Trophoblast cell (in vitro differentiated cells and primary cell): ENCODE data around the gene RAB31.

ENCODE experiments used
- DNase-seq, 2 donors: peaks; one replicate each; pipeline ENCODE4 v3.0.0-alpha.2; 2016
- H2AFZ ChIP-seq: 2 replicates; pipeline ENCODE4 v1.6.1; 2013; ENCODE audit warnings: low read length, moderate library complexity, mild to moderate bottlenecking; ENCODE audit not compliant: insufficient read depth, poor library complexity
- H2AK5ac ChIP-seq: 2 replicates; pipeline ENCODE4 v1.6.1; 2013; ENCODE audit warnings: mild to moderate bottlenecking, low read length
- H2BK120ac ChIP-seq: 2 replicates; pipeline ENCODE4 v1.6.1; 2013; ENCODE audit warnings: low read length, mild to moderate bottlenecking, moderate library complexity; ENCODE audit not compliant: insufficient read depth, poor library complexity
- H2BK12ac ChIP-seq: 2 replicates; pipeline ENCODE4 v1.6.1; 2013; ENCODE audit warnings: mild to moderate bottlenecking, low read length, moderate library complexity
- H2BK5ac ChIP-seq: 2 replicates; pipeline ENCODE4 v1.6.1; 2013; ENCODE audit warnings: low read length, low read depth, moderate library complexity, mild to moderate bottlenecking; ENCODE audit not compliant: poor library complexity
- H3K14ac ChIP-seq: 2 replicates; pipeline ENCODE4 v1.6.1; 2013; ENCODE audit warnings: mild to moderate bottlenecking, low read length
- H3K18ac ChIP-seq: 2 replicates; pipeline ENCODE4 v1.6.1; 2013; ENCODE audit warnings: mild to moderate bottlenecking, low read length
- H3K23ac ChIP-seq: 2 replicates; pipeline ENCODE4 v1.6.1; 2013; ENCODE audit warnings: low read length
- H3K27ac ChIP-seq: 2 replicates; pipeline ENCODE4 v1.5.1; 2013; ENCODE audit warnings: low read depth, mild to moderate bottlenecking, inconsistent platforms, low read length, moderate library complexity
- H3K27me3 ChIP-seq: 2 replicates; pipeline ENCODE4 v1.6.1; 2013; ENCODE audit warnings: inconsistent platforms, mild to moderate bottlenecking, low read length, moderate library complexity; ENCODE audit not compliant: insufficient read depth
- H3K36me3 ChIP-seq, 2 experiments: 1 replicate in 1 of 2; 2 replicates in 1 of 2; pipeline ENCODE4 v1.6.1; 2013; ENCODE audit warnings: low read length in 2 of 2, mild to moderate bottlenecking in 2 of 2, moderate library complexity in 1 of 2; ENCODE audit not compliant: insufficient read depth in 2 of 2, control insufficient read depth in 1 of 2
- H3K4ac ChIP-seq: 2 replicates; pipeline ENCODE4 v1.6.1; 2013; ENCODE audit warnings: low read depth, mild to moderate bottlenecking, low read length, moderate library complexity
- H3K4me1 ChIP-seq, 2 experiments: 1 replicate in 1 of 2; 2 replicates in 1 of 2; pipeline ENCODE4 v1.6.1; 2013; ENCODE audit warnings: low read length in 2 of 2, mild to moderate bottlenecking in 2 of 2, moderate library complexity in 1 of 2; ENCODE audit not compliant: insufficient read depth in 2 of 2, control insufficient read depth in 1 of 2
- H3K4me2 ChIP-seq: 2 replicates; pipeline ENCODE4 v1.6.1; 2013; ENCODE audit warnings: inconsistent platforms, mild to moderate bottlenecking, low read length, moderate library complexity
- H3K4me3 ChIP-seq: 2 replicates; pipeline ENCODE4 v1.5.1; 2013; ENCODE audit warnings: mild to moderate bottlenecking, low read depth, low read length, inconsistent platforms
- H3K79me1 ChIP-seq: one replicate; pipeline ENCODE4 v1.6.1; 2013; ENCODE audit warnings: low read length
- H3K79me2 ChIP-seq: 2 replicates; pipeline ENCODE4 v1.6.1; 2013; ENCODE audit warnings: low read length, mild to moderate bottlenecking; ENCODE audit not compliant: control insufficient read depth, insufficient read depth, poor library complexity
- H3K9ac ChIP-seq: 2 replicates; pipeline ENCODE4 v1.6.1; 2013; ENCODE audit warnings: mild to moderate bottlenecking, low read length
- H3K9me3 ChIP-seq: 2 replicates; pipeline ENCODE4 v1.6.1; 2013; ENCODE audit warnings: low read depth, mild to moderate bottlenecking, control low read depth, inconsistent platforms, low read length; ENCODE audit not compliant: insufficient read depth
- H4K12ac ChIP-seq: 2 replicates; pipeline ENCODE4 v1.6.1; 2013; ENCODE audit warnings: low read depth, mild to moderate bottlenecking, low read length, moderate library complexity
- H4K8ac ChIP-seq: 2 replicates; pipeline ENCODE4 v1.6.1; 2013; ENCODE audit warnings: low read depth, mild to moderate bottlenecking, low read length, moderate library complexity
- H4K91ac ChIP-seq: one replicate; pipeline ENCODE4 v1.6.1; 2013; ENCODE audit warnings: low read depth, mild to moderate bottlenecking, low read length, moderate library complexity
- WGBS: extraction: QIAGEN DNeasy Blood & Tissue Kit; methylation state at CpG from one replicate; pipeline ENCODE4 v1.1.7; 2013; ENCODE audit warnings: missing lambda C conversion rate; ENCODE audit not compliant: insufficient read length, insufficient coverage; ENCODE audit errors: extremely low coverage; 5-methylcytosine and 5-hydroxymethylcytosine counted together

The RAB31 gene

DNA sequence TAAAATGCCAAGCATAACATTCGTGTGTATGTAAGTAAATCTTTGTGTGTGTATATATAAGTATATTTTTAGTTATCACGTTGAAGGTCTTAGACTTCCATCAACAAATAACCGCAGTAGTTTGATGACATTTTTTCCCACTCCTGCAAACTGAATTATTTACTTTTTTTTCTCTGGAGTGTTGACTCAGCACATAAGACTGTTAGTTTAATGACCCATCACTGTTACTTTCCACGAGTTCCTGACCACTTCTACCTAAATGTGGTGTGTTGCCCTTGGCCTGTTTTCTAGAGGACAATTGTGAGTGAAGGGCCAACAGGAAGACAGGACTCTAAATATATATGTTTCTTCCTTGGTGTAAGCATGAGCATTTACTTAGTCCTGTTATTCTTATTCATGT is 106.3 kb downstream of the RAB31 start:
- WGBS, result no CpG with 5 or more reads among the region's 4 CpGs
- Histone ChIP-seq H2AFZ (no peak overlapping the region), H3K14ac (no peak overlapping the region), H4K91ac (no peak overlapping the region), H3K23ac (no peak overlapping the region), H3K27me3 (no peaks in the 10 kb centered on the region), H3K4me3 (no peak overlapping the region), H3K9ac (no peak overlapping the region), H2BK12ac (no peak overlapping the region), H2BK5ac (no peak overlapping the region), H3K18ac (no peak overlapping the region), H3K4ac (no peak overlapping the region), H3K4me2 (no peak overlapping the region), H3K79me1 (no peaks in the 10 kb centered on the region), H2AK5ac (no peak overlapping the region), H3K27ac (no peak overlapping the region), H3K9me3 (no peaks in the 10 kb centered on the region), H3K79me2 (no peaks in the 10 kb centered on the region), H4K8ac (no peak overlapping the region), H3K36me3 (peaks cover 6 to 16% of the 10 kb centered on the region in 2 experiments), H3K4me1 (no peaks in the 10 kb centered on the region), H4K12ac (no peak overlapping the region), H2BK120ac (no peak overlapping the region)
- DNase-seq, result peak in 1 of 2 donors; percentile 28

DNA sequence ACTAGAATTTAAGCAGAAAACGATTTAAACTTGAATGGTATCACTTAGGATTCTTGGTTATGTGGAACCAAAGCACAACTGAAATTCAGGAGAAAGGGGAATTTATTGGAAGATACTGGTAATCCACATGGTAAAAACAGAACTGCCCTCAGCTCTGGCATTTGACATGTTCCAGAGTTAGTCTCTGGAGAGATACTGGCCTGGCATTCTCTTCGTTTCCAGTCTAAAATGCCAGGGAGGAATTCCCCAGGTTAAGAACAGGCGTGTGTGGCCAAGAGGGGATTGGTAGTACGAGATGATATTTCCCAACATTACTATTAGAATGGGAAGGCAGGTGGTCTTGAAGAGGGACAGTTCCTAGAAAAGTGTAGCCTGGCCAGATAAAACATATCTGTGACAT is 109.2 kb downstream of the RAB31 start:
- Histone ChIP-seq H3K14ac (no peak overlapping the region), H3K9me3 (no peaks in the 10 kb centered on the region), H3K79me1 (no peaks in the 10 kb centered on the region), H3K23ac (no peak overlapping the region), H2BK120ac (no peak overlapping the region), H3K27ac (no peak overlapping the region), H3K79me2 (no peaks in the 10 kb centered on the region), H3K4ac (no peak overlapping the region), H2BK5ac (no peak overlapping the region), H2AFZ (no peak overlapping the region), H3K4me2 (no peak overlapping the region), H4K91ac (no peak overlapping the region), H2AK5ac (no peak overlapping the region), H2BK12ac (no peak overlapping the region), H3K4me3 (no peak overlapping the region), H3K18ac (no peak overlapping the region), H4K8ac (no peak overlapping the region), H3K27me3 (no peaks in the 10 kb centered on the region), H3K4me1 (no peaks in the 10 kb centered on the region), H3K9ac (no peak overlapping the region), H3K36me3 (peaks cover 6 to 14% of the 10 kb centered on the region in 2 experiments), H4K12ac (no peak overlapping the region)
- no CpG with 5 or more reads among the region's 4 CpGs for WGBS
- no peak for DNase-seq

GRCh38 chr18:9817725-9818422 is 109.8 kb downstream of the RAB31 start:
- Histone ChIP-seq H4K8ac (no peak overlapping the region), H2BK12ac (no peak overlapping the region), H4K91ac (no peak overlapping the region), H3K79me2 (no peaks in the 10 kb centered on the region), H3K36me3 (peaks cover 6 to 17% of the 10 kb centered on the region in 2 experiments), H3K18ac (no peak overlapping the region), H2BK5ac (no peak overlapping the region), H3K79me1 (no peaks in the 10 kb centered on the region), H3K23ac (no peak overlapping the region), H2AFZ (no peak overlapping the region), H3K4me3 (no peak overlapping the region), H3K9ac (no peak overlapping the region), H3K4me2 (no peak overlapping the region), H2BK120ac (no peak overlapping the region), H3K4ac (no peak overlapping the region), H2AK5ac (no peak overlapping the region), H3K9me3 (no peaks in the 10 kb centered on the region), H3K4me1 (no peaks in the 10 kb centered on the region), H3K14ac (no peak overlapping the region), H4K12ac (no peak overlapping the region), H3K27me3 (no peaks in the 10 kb centered on the region), H3K27ac (no peak overlapping the region)
- WGBS, result no CpG with 5 or more reads among the region's 8 CpGs
- DNase-seq, result no peak

DNA sequence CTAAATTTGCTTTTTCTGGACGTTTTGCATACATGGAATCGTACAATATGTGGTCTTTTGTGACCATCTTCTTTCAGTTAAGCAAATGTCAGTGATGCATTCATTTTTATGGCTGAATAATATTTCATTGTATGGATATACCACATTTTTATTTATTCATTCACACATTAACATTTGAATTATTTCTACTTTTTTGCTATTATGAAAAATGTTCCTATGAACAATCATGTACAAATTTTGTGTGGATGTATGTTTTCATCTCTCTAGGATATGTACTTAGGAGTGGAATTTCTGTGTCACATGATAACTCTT is 110.3 kb downstream of the RAB31 start:
- Histone ChIP-seq H3K18ac (no peak overlapping the region), H2BK5ac (no peak overlapping the region), H3K4me2 (no peak overlapping the region), H3K36me3 (peaks cover 4 to 15% of the 10 kb centered on the region in 2 experiments), H3K14ac (no peak overlapping the region), H3K4me1 (no peaks in the 10 kb centered on the region), H3K79me2 (no peaks in the 10 kb centered on the region), H3K27ac (no peak overlapping the region), H3K27me3 (no peaks in the 10 kb centered on the region), H3K9me3 (no peaks in the 10 kb centered on the region), H3K4me3 (no peak overlapping the region), H4K91ac (no peak overlapping the region), H4K12ac (no peak overlapping the region), H4K8ac (no peak overlapping the region), H2BK120ac (no peak overlapping the region), H2AFZ (no peak overlapping the region), H2AK5ac (no peak overlapping the region), H2BK12ac (no peak overlapping the region), H3K9ac (no peak overlapping the region), H3K79me1 (no peaks in the 10 kb centered on the region), H3K4ac (no peak overlapping the region), H3K23ac (no peak overlapping the region)
- no peak for DNase-seq
- no CpG with 5 or more reads among the region's 2 CpGs for WGBS
